Upper lobe of left lung (tissue), 4 donors: ENCODE data around the gene SCAND1.

ENCODE experiments used
- CTCF ChIP-seq, 6 experiments: fragments of 450-650 bp in 4 of 6; fragments of 200-600 bp in 2 of 6; sonication (generic) in 2 of 6; IDR thresholded peaks; one replicate each; pipeline ENCODE4 v1.5.1; 2016 to 2019; ENCODE audit warnings: antibody characterized with exemption in 6 of 6
- POLR2A ChIP-seq, 4 donors: fragments of 450-650 bp; IDR thresholded peaks; one replicate each; pipeline ENCODE4 v1.5.1; 2016 to 2017; ENCODE audit warnings: antibody characterized with exemption in 4 of 4, mild to moderate bottlenecking in 2 of 4
- POLR2AphosphoS5 ChIP-seq, 2 donors: sonication (generic); formaldehyde crosslinking; IDR thresholded peaks; one replicate each; pipeline ENCODE4 v1.5.1; 2017; ENCODE audit warnings: antibody characterized with exemption in 2 of 2

- TF ChIP-seq CTCF (IDR thresholded peaks at IDR 0.05) (no peak), POLR2A (IDR thresholded peaks at IDR 0.05) (no peak), POLR2AphosphoS5 (IDR thresholded peaks at IDR 0.05) (no peak)
These were observed 37.2 kb downstream of the SCAND1 start for GRCh38 chr20:35917077-35917476.
